Measurements from ENCODE around the gene FRMPD1. TPM values are rescaled to one million over a fixed set of nuclear protein-coding genes. Genes with fewer than 3 reads are reported as not detected.
A peak's percentile ranks its signal among the peaks of the same experiment; 100 is the strongest.

The FRMPD1 gene
- total and polyA plus RNA-seq, 7 experiments from 2014 or later = not detected

- H3K4me3 Mint-ChIP-seq = peak within 1 kb of the TSS; percentile 96 to 98 (median 97)
- DNase-seq = peak; percentile 66 to 85 (median 81)
- peak within 1 kb of the TSS; percentile 85 for H3K27ac ChIP-seq (ENCODE audit: low read depth, low read length)
- H3K36me3 ChIP-seq (ENCODE audit: control insufficient read depth in 2 of 3, insufficient read depth in 3 of 3, low read length in 3 of 3) = peaks cover 4 to 41% (median 9%) of the 10 kb centered on the region in 3 experiments
- no peaks in the 10 kb centered on the region for H3K27me3 ChIP-seq (ENCODE audit: control insufficient read depth in 2 of 2, insufficient read depth in 2 of 2, low read length in 2 of 2)
- intact Hi-C loops (cut with micrococcal nuclease) = loop anchor here (1.0 to 2.0 kb wide), 7 partner anchors 15 to 1018 kb away; partner anchors contain the start of genes DCAF10 (in 2 of the 2), TOMM5 (in 2 of the 2), TRMT10B (in 2 of the 2) and SLC25A51 (in 1 of the 2)
- H3K9me3 ChIP-seq (ENCODE audit: control insufficient read depth in 2 of 3, low read length in 3 of 3) = no peaks in the 10 kb centered on the region
- H3K4me1 ChIP-seq (ENCODE audit: control insufficient read depth in 2 of 2, insufficient read depth in 2 of 2, low read length in 2 of 2) = peaks cover 18 to 21% of the 10 kb centered on the region in 2 donors
- H3K4me1 Mint-ChIP-seq = peaks cover 18 to 50% (median 40%) of the 10 kb centered on the region in 7 donors
- peaks cover 7 to 17% (median 17%) of the 10 kb centered on the region in 5 donors for H3K36me3 Mint-ChIP-seq
- peak; percentile 92 for ATAC-seq
- ChIA-PET POLR2A (interaction anchor here (0.6 to 3.5 kb wide), 12 partner anchors 9 to 118 kb away, joined by 3 to 29 read pairs (median 6); partner anchors contain the start of genes DCAF10 and TRMT10B), CTCF (no interaction called here)
- peaks cover 0 to 2% (median 0%) of the 10 kb centered on the region in 11 donors for H3K9me3 Mint-ChIP-seq
- H3K4me3 ChIP-seq (ENCODE audit: low read length) = peak within 1 kb of the TSS; percentile 92
- peaks cover 0 to 4% (median 0%) of the 10 kb centered on the region in 5 donors for H3K27me3 Mint-ChIP-seq
- H3K27ac Mint-ChIP-seq = peak within 1 kb of the TSS; percentile 95 to 98 (median 96)
These were observed 134.1 kb downstream of the FRMPD1 start, which contains the start of gene EXOSC3 for GRCh38 chr9:37784616-37785483. EXOSC3 (minus strand) TSS chr9:37785064; CDS start chr9:37785044, 20 bp downstream.

- ChIA-PET CTCF (no interaction called here), POLR2A (no interaction called here)
- Histone ChIP-seq H3K4me1 (ENCODE audit: control insufficient read depth in 2 of 2, insufficient read depth in 2 of 2, low read length in 2 of 2) (peaks cover 18 to 21% of the 10 kb centered on the region in 2 donors), H3K27ac (ENCODE audit: low read depth, low read length) (no peak overlapping the region), H3K4me3 (ENCODE audit: low read length) (no peak overlapping the region), H3K27me3 (ENCODE audit: control insufficient read depth in 2 of 2, insufficient read depth in 2 of 2, low read length in 2 of 2) (no peaks in the 10 kb centered on the region), H3K9me3 (ENCODE audit: control insufficient read depth in 2 of 3, low read length in 3 of 3) (no peaks in the 10 kb centered on the region), H3K36me3 (ENCODE audit: control insufficient read depth in 2 of 3, insufficient read depth in 3 of 3, low read length in 3 of 3) (peaks cover 0 to 20% (median 2%) of the 10 kb centered on the region in 3 experiments)
- peak overlapping the region in 1 of 10 donors; percentile 39 for H3K4me3 Mint-ChIP-seq
- H3K27me3 Mint-ChIP-seq = peaks cover 0 to 7% (median 0%) of the 10 kb centered on the region in 5 donors
- H3K4me1 Mint-ChIP-seq = peaks cover 18 to 40% (median 26%) of the 10 kb centered on the region in 7 donors
- peaks cover 0 to 4% (median 0%) of the 10 kb centered on the region in 11 donors for H3K9me3 Mint-ChIP-seq
- peaks cover 10 to 23% (median 12%) of the 10 kb centered on the region in 5 donors for H3K36me3 Mint-ChIP-seq
- intact Hi-C loops (cut with micrococcal nuclease) = no loop called here
- DNase-seq (no peak), ATAC-seq (no peak)
- H3K27ac Mint-ChIP-seq = no peak overlapping the region
These were observed 136.3 kb downstream of the FRMPD1 start for GRCh38 chr9:37787059-37787458.

DNA sequence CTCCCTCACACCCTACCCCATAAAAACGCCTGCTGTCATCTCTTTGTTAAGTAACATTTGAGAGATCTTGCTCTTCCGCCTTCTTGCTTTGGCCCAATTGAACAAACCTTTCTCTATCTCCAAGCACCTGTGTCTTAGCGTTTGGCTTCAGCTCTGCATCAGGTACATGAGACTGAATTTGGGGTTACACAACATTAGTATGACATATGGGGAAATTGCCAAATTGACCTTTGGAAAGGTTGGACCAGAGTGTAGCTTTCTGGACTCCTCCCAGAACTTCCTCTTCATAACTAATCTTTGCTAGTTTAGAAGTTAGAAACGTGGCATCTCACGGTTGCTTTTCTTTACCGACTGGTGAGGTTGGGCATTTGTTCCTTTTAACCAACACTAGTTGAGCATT, 137.6 kb downstream of the FRMPD1 start:
- Mint-ChIP-seq H3K4me1 (peaks cover 10 to 27% (median 15%) of the 10 kb centered on the region in 7 donors), H3K27me3 (peaks cover 0 to 7% (median 0%) of the 10 kb centered on the region in 5 donors), H3K4me3 (peak overlapping the region in 5 of 10 donors; percentile 11 to 75 (median 33)), H3K27ac (peak overlapping the region in 1 of 9 donors; percentile 11), H3K9me3 (peaks cover 0 to 4% (median 0%) of the 10 kb centered on the region in 11 donors), H3K36me3 (peaks cover 0 to 14% (median 5%) of the 10 kb centered on the region in 5 donors)
- ChIA-PET CTCF (no interaction called here), POLR2A (no interaction called here)
- Histone ChIP-seq H3K27me3 (ENCODE audit: control insufficient read depth in 2 of 2, insufficient read depth in 2 of 2, low read length in 2 of 2) (no peaks in the 10 kb centered on the region), H3K36me3 (ENCODE audit: control insufficient read depth in 2 of 3, insufficient read depth in 3 of 3, low read length in 3 of 3) (peaks cover 0 to 8% (median 0%) of the 10 kb centered on the region in 3 experiments), H3K27ac (ENCODE audit: low read depth, low read length) (no peak overlapping the region), H3K4me1 (ENCODE audit: control insufficient read depth in 2 of 2, insufficient read depth in 2 of 2, low read length in 2 of 2) (peaks cover 8 to 9% of the 10 kb centered on the region in 2 donors), H3K4me3 (ENCODE audit: low read length) (no peak overlapping the region), H3K9me3 (ENCODE audit: control insufficient read depth in 2 of 3, low read length in 3 of 3) (no peaks in the 10 kb centered on the region)
- no peak for DNase-seq
- ATAC-seq = no peak
- intact Hi-C loops (cut with micrococcal nuclease) = no loop called here

DNA sequence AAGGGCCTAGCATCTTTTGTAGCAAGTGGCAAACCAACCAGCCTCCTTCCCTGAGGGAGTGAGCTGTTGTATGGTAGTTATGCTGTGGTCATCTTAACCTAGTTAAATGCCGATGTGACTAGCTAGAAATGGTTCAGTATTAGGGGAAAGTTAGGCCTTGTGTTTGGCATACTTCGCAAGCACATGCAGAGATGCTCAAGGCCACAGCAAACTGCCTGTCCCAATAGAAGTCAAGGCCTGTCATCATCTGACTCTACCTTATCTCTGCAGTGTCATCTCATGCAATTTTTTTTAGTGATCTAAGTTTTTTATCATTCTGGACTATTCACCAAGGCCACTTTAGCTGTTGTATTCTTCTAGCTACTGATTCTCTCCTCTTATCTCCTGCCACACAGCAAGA, 139.3 kb downstream of the FRMPD1 start:
- Mint-ChIP-seq H3K4me3 (no peak overlapping the region), H3K4me1 (peaks cover 0 to 10% (median 6%) of the 10 kb centered on the region in 7 donors), H3K27me3 (peaks cover 0 to 7% (median under 1%) of the 10 kb centered on the region in 5 donors), H3K36me3 (peaks cover 0 to 14% (median 5%) of the 10 kb centered on the region in 5 donors), H3K9me3 (peaks cover 0 to 4% (median 0%) of the 10 kb centered on the region in 11 donors), H3K27ac (no peak overlapping the region)
- no peaks in the 10 kb centered on the region for H3K4me1 ChIP-seq (ENCODE audit: control insufficient read depth in 2 of 2, insufficient read depth in 2 of 2, low read length in 2 of 2)
- no peaks in the 10 kb centered on the region for H3K9me3 ChIP-seq (ENCODE audit: control insufficient read depth in 2 of 3, low read length in 3 of 3)
- POLR2A ChIA-PET = interaction anchor here (0.8 to 0.9 kb wide), 2 partner anchors 10 to 16 kb away, joined by 3 to 4 read pairs; partner anchors contain the start of gene DCAF10
- CTCF ChIA-PET = interaction anchor here (0.7 kb wide), 2 partner anchors 20 to 197 kb away, joined by 3 read pairs; no protein-coding TSS in a partner anchor
- H3K36me3 ChIP-seq (ENCODE audit: control insufficient read depth in 2 of 3, insufficient read depth in 3 of 3, low read length in 3 of 3) = peaks cover 0 to under 1% (median 0%) of the 10 kb centered on the region in 3 experiments
- H3K27ac ChIP-seq (ENCODE audit: low read depth, low read length) = no peak overlapping the region
- H3K4me3 ChIP-seq (ENCODE audit: low read length) = no peak overlapping the region
- H3K27me3 ChIP-seq (ENCODE audit: control insufficient read depth in 2 of 2, insufficient read depth in 2 of 2, low read length in 2 of 2) = no peaks in the 10 kb centered on the region
- ATAC-seq (no peak), DNase-seq (no peak)
- intact Hi-C loops (cut with micrococcal nuclease) = no loop called here

DNA sequence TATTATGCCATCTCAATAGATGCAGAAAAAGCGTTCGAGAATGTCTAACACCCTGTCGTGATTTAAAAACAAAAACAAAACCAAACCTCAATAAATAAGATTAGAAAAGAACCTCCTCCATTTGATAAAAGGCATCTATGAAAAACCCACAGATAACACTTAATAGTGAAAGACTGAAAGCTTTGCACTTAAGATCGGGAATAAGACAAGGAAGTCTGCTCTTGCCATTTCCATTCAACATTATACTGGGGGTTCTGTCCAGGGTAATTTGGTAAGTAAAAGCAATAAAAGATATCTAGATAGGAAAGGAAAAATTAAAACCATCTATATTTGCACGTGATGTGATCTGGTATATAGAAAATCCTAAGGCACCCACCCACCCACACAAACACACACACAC, 141.4 kb downstream of the FRMPD1 start:
- Mint-ChIP-seq H3K36me3 (peaks cover 0 to 14% (median 5%) of the 10 kb centered on the region in 5 donors), H3K9me3 (peaks cover 0 to 4% (median 0%) of the 10 kb centered on the region in 11 donors), H3K27ac (no peak overlapping the region), H3K4me1 (peaks cover 0 to 1% (median 0%) of the 10 kb centered on the region in 7 donors), H3K27me3 (peaks cover 0 to 7% (median 4%) of the 10 kb centered on the region in 5 donors), H3K4me3 (no peak overlapping the region)
- Histone ChIP-seq H3K4me3 (ENCODE audit: low read length) (no peak overlapping the region), H3K9me3 (ENCODE audit: control insufficient read depth in 2 of 3, low read length in 3 of 3) (no peaks in the 10 kb centered on the region), H3K27me3 (ENCODE audit: control insufficient read depth in 2 of 2, insufficient read depth in 2 of 2, low read length in 2 of 2) (no peaks in the 10 kb centered on the region), H3K36me3 (ENCODE audit: control insufficient read depth in 2 of 3, insufficient read depth in 3 of 3, low read length in 3 of 3) (no peaks in the 10 kb centered on the region), H3K4me1 (ENCODE audit: control insufficient read depth in 2 of 2, insufficient read depth in 2 of 2, low read length in 2 of 2) (no peaks in the 10 kb centered on the region), H3K27ac (ENCODE audit: low read depth, low read length) (no peak overlapping the region)
- ChIA-PET POLR2A (no interaction called here), CTCF (no interaction called here)
- ATAC-seq (no peak), DNase-seq (no peak)
- intact Hi-C loops (cut with micrococcal nuclease) = no loop called here

GRCh38 chr9:37796232-37796631, 145.5 kb downstream of the FRMPD1 start:
- H3K4me1 Mint-ChIP-seq = peaks cover 4 to 17% (median 8%) of the 10 kb centered on the region in 7 donors
- ATAC-seq (no peak), DNase-seq (no peak)
- H3K4me3 Mint-ChIP-seq = no peak overlapping the region
- peaks cover 0 to 2% (median 0%) of the 10 kb centered on the region in 11 donors for H3K9me3 Mint-ChIP-seq
- no peaks in the 10 kb centered on the region for H3K27me3 ChIP-seq (ENCODE audit: control insufficient read depth in 2 of 2, insufficient read depth in 2 of 2, low read length in 2 of 2)
- no peak overlapping the region for H3K27ac Mint-ChIP-seq
- H3K27ac ChIP-seq (ENCODE audit: low read depth, low read length) = no peak overlapping the region
- H3K4me3 ChIP-seq (ENCODE audit: low read length) = no peak overlapping the region
- H3K36me3 Mint-ChIP-seq = peaks cover under 1 to 4% (median 3%) of the 10 kb centered on the region in 5 donors
- H3K4me1 ChIP-seq (ENCODE audit: control insufficient read depth in 2 of 2, insufficient read depth in 2 of 2, low read length in 2 of 2) = peaks cover 0 to 7% of the 10 kb centered on the region in 2 donors
- H3K9me3 ChIP-seq (ENCODE audit: control insufficient read depth in 2 of 3, low read length in 3 of 3) = no peaks in the 10 kb centered on the region
- H3K27me3 Mint-ChIP-seq = peaks cover 0 to 4% (median 1%) of the 10 kb centered on the region in 5 donors
- ChIA-PET POLR2A (no interaction called here), CTCF (no interaction called here)
- peaks cover 0 to 9% (median 0%) of the 10 kb centered on the region in 3 experiments for H3K36me3 ChIP-seq (ENCODE audit: control insufficient read depth in 2 of 3, insufficient read depth in 3 of 3, low read length in 3 of 3)
- intact Hi-C loops (cut with micrococcal nuclease) = no loop called here
